K562 (cell line): ENCODE data around the gene ELP5. TPM values are rescaled to one million over a fixed set of nuclear protein-coding genes. Genes with fewer than 3 reads are reported as not detected.
A peak's percentile ranks its signal among the peaks of the same experiment; 100 is the strongest.

Source experiments
- CREBBP ChIP-seq: IDR thresholded peaks from one replicate; pipeline ENCODE4 v1.6.1; 2012; ENCODE audit warnings: low read depth, mild to moderate bottlenecking, control low read depth, inconsistent platforms, low read length
- E2F3 ChIP-seq: fragments of 250-450 bp; sonication (Bioruptor Pico); IDR thresholded peaks from 2 replicates; pipeline ENCODE4 v1.4.0; 2020; ENCODE audit warnings: mild to moderate bottlenecking
- GABPB2 ChIP-seq: fragments of 250-450 bp; sonication (Bioruptor Pico); conservative IDR thresholded peaks from 2 replicates; pipeline ENCODE4 v1.5.1; 2021; ENCODE audit warnings: mild to moderate bottlenecking
- GTF2F1 ChIP-seq: IDR thresholded peaks from 2 replicates; pipeline ENCODE4 v1.6.1; 2011; ENCODE audit warnings: low read depth, low read length, improper control_type of control experiment
- HSF4 ChIP-seq: fragments of 250-450 bp; sonication (Bioruptor Pico); IDR thresholded peaks from 2 replicates; pipeline ENCODE4 v2.1.2; 2022; ENCODE audit warnings: mild to moderate bottlenecking, moderate library complexity, borderline replicate concordance
- MEIS2 ChIP-seq: fragments of 450-650 bp; IDR thresholded peaks from 2 replicates; pipeline ENCODE4 v1.6.1; 2014; ENCODE audit warnings: mild to moderate bottlenecking; ENCODE audit not compliant: partially characterized antibody
- MYC ChIP-seq, 2 experiments: fragments of 250-450 bp in 1 of 2; sonication (Bioruptor Pico) in 1 of 2; IDR thresholded peaks; 2 replicates each; pipeline versions ENCODE4 v1.5.1 to v1.6.1; 2012 to 2021; ENCODE audit warnings: low read depth in 2 of 2, borderline replicate concordance in 1 of 2, improper control_type of control experiment in 1 of 2, low read length in 1 of 2, mild to moderate bottlenecking in 1 of 2, moderate library complexity in 1 of 2
- NRF1 ChIP-seq, 2 experiments: fragments of 450-650 bp; IDR thresholded peaks in 1 of 2; conservative IDR thresholded peaks in 1 of 2; 2 replicates each; pipeline ENCODE4 v1.6.1; 2014; ENCODE audit warnings: mild to moderate bottlenecking in 2 of 2
- PHF20 ChIP-seq: fragments of 450-650 bp; IDR thresholded peaks from 2 replicates; pipeline ENCODE4 v1.6.1; 2018; ENCODE audit not compliant: partially characterized antibody
- PHF21A ChIP-seq: fragments of 450-650 bp; IDR thresholded peaks from 2 replicates; pipeline ENCODE4 v1.6.1; 2017; ENCODE audit warnings: low read depth, borderline replicate concordance
- SAFB ChIP-seq: fragments of 200-400 bp; formaldehyde crosslinking; IDR thresholded peaks from 2 replicates; pipeline ENCODE4 v1.6.1; 2017; ENCODE audit warnings: low read depth, low read length, borderline replicate concordance
- SMAD1 ChIP-seq: fragments of 150-350 bp; IDR thresholded peaks from 2 replicates; pipeline ENCODE4 v1.6.1; 2014; ENCODE audit warnings: low read length, low read depth; ENCODE audit not compliant: partially characterized antibody
- TAF7 ChIP-seq: fragments of 450-650 bp; IDR thresholded peaks from 2 replicates; pipeline ENCODE4 v1.6.1; 2016; ENCODE audit warnings: missing genetic modification characterization, missing compliant biosample characterization
- ZKSCAN1 ChIP-seq: fragments of 150-350 bp; IDR thresholded peaks from 2 replicates; pipeline ENCODE4 v1.6.1; 2016; ENCODE audit warnings: low read depth, low read length
- ZNF431 ChIP-seq: sonication (generic); formaldehyde crosslinking; IDR thresholded peaks from 2 replicates; pipeline ENCODE4 v1.8.0; 2022; ENCODE audit warnings: mild to moderate bottlenecking, missing genetic modification reagents
- polyA plus RNA-seq, 8 experiments: library from polyadenylated mRNA; depleted of rRNA in 4 of 8; stranded (reverse) in 5 of 8; unstranded in 3 of 8; fragments of >200 nt; fragmentation: Nextera tagmentation in 2 of 8; fragmentation: Illumina TruSeq in 1 of 8; extraction: Ambion mirVana in 2 of 8; extraction: Trizol in 1 of 8; gene quantifications; 2 replicates each; pipeline versions ENCODE4 v1.2.1 to v1.2.3, GENCODE V29; 2011 to 2014; ENCODE audit warnings: inconsistent platforms in 1 of 8, missing spikeins in 1 of 8
- total RNA-seq, 7 experiments: library from RNA; depleted of rRNA in 6 of 7; stranded (reverse); fragments of >200 nt in 6 of 7; fragmentation: Illumina TruSeq in 2 of 7; extraction: Trizol in 2 of 7; gene quantifications; 2 replicates each; pipeline versions ENCODE4 v1.2.1 to v1.2.3, GENCODE V29; 2011 to 2021; ENCODE audit warnings: low replicate concordance in 1 of 7
- TF ChIP-seq, protein P1 (sequence below): fragments of 200-800 bp; sonication (Bioruptor generic); IDR thresholded peaks from 2 replicates; pipeline ENCODE4 v1.6.1; 2017; ENCODE audit warnings: missing genetic modification characterization, missing compliant biosample characterization
- TF ChIP-seq, protein P2 (sequence below): fragments of 450-650 bp; formaldehyde crosslinking; IDR thresholded peaks from 2 replicates; pipeline ENCODE4 v1.4.0; 2020; ENCODE audit warnings: mild to moderate bottlenecking
- TF ChIP-seq, protein P3 (sequence below): fragments of 250-450 bp; sonication (Bioruptor Pico); IDR thresholded peaks from 2 replicates; pipeline ENCODE4 v1.4.0; 2020; ENCODE audit warnings: mild to moderate bottlenecking, moderate library complexity
- TF ChIP-seq, protein P4 (sequence below): sonication (generic); formaldehyde crosslinking; IDR thresholded peaks from 2 replicates; pipeline ENCODE4 v1.8.1; 2022; ENCODE audit warnings: missing genetic modification reagents

Gene ELP5
- total and polyA plus RNA-seq, 9 of the 15 experiments (the other 6 are each of a cell fraction or from before 2014, with no cell fraction given) = 25.7 to 77.9 (median 52.9) TPM

DNA sequence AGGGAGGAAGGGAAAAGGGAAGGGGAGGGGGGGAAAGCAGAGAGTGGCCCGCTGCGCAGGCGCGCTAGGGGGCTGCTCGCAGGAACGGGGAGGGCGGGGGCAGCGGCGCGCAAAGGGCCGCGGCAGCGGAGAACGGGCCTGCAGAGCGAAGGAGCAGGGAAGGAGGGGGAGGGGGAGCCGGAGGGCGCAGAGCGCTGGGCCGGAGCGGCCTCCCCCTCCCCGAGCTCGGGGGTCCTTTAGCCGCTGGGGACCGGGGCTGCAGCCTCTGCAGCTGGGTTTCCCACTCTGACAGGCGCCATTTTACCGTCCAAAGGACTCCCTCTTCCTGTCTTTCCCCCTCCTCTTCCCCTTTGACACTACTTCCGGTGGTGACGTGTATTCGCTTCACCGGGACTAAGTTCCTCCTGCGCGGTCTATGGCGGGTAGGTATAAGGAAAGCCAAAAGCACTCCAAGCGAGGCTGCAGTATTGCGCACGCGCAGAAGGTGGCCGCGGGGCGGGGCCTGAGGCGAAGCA is 297 bp upstream of the ELP5 start, which contains the start of gene CTDNEP1 (continued):
- TF ChIP-seq, protein P1, sequence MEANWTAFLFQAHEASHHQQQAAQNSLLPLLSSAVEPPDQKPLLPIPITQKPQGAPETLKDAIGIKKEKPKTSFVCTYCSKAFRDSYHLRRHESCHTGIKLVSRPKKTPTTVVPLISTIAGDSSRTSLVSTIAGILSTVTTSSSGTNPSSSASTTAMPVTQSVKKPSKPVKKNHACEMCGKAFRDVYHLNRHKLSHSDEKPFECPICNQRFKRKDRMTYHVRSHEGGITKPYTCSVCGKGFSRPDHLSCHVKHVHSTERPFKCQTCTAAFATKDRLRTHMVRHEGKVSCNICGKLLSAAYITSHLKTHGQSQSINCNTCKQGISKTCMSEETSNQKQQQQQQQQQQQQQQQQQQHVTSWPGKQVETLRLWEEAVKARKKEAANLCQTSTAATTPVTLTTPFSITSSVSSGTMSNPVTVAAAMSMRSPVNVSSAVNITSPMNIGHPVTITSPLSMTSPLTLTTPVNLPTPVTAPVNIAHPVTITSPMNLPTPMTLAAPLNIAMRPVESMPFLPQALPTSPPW (CRISPR knock-in tag) = peak; percentile 81; the same call in 1 of the 2 replicates
- TF ChIP-seq MYC (IDR thresholded peaks at IDR 0.05; ENCODE audit: low read depth, low read length) = peak; percentile 7; the same call in 1 of the 2 replicates
- no peak for TF ChIP-seq MYC (CRISPR knock-in tag; IDR thresholded peaks at IDR 0.05; ENCODE audit: borderline replicate concordance, low read depth)
- TF ChIP-seq NRF1 (conservative IDR thresholded peaks at IDR 0.05 in 1 of 2, IDR thresholded peaks at IDR 0.05 in 1 of 2) = peak; percentile 92 to 93
- no peak for TF ChIP-seq SMAD1
- no peak for TF ChIP-seq PHF21A
- peak; percentile 61 for TF ChIP-seq MEIS2
- no peak for TF ChIP-seq ZKSCAN1
- TF ChIP-seq E2F3 (CRISPR knock-in tag) = no peak
- TF ChIP-seq, protein P2, sequence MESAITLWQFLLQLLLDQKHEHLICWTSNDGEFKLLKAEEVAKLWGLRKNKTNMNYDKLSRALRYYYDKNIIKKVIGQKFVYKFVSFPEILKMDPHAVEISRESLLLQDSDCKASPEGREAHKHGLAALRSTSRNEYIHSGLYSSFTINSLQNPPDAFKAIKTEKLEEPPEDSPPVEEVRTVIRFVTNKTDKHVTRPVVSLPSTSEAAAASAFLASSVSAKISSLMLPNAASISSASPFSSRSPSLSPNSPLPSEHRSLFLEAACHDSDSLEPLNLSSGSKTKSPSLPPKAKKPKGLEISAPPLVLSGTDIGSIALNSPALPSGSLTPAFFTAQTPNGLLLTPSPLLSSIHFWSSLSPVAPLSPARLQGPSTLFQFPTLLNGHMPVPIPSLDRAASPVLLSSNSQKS (CRISPR knock-in tag) = no peak
- TF ChIP-seq SAFB = no peak
- no peak for TF ChIP-seq ZNF431 (CRISPR knock-in tag)
- no peak for TF ChIP-seq GTF2F1
- peak; percentile 47 for TF ChIP-seq PHF20
- TF ChIP-seq GABPB2 (CRISPR knock-in tag) = no peak
- TF ChIP-seq, protein P3, sequence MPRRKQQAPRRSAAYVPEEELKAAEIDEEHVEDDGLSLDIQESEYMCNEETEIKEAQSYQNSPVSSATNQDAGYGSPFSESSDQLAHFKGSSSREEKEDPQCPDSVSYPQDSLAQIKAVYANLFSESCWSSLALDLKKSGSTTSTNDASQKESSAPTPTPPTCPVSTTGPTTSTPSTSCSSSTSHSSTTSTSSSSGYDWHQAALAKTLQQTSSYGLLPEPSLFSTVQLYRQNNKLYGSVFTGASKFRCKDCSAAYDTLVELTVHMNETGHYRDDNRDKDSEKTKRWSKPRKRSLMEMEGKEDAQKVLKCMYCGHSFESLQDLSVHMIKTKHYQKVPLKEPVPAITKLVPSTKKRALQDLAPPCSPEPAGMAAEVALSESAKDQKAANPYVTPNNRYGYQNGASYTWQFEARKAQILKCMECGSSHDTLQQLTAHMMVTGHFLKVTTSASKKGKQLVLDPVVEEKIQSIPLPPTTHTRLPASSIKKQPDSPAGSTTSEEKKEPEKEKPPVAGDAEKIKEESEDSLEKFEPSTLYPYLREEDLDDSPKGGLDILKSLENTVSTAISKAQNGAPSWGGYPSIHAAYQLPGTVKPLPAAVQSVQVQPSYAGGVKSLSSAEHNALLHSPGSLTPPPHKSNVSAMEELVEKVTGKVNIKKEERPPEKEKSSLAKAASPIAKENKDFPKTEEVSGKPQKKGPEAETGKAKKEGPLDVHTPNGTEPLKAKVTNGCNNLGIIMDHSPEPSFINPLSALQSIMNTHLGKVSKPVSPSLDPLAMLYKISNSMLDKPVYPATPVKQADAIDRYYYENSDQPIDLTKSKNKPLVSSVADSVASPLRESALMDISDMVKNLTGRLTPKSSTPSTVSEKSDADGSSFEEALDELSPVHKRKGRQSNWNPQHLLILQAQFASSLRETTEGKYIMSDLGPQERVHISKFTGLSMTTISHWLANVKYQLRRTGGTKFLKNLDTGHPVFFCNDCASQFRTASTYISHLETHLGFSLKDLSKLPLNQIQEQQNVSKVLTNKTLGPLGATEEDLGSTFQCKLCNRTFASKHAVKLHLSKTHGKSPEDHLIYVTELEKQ (CRISPR knock-in tag) = no peak
- TF ChIP-seq, protein P4, sequence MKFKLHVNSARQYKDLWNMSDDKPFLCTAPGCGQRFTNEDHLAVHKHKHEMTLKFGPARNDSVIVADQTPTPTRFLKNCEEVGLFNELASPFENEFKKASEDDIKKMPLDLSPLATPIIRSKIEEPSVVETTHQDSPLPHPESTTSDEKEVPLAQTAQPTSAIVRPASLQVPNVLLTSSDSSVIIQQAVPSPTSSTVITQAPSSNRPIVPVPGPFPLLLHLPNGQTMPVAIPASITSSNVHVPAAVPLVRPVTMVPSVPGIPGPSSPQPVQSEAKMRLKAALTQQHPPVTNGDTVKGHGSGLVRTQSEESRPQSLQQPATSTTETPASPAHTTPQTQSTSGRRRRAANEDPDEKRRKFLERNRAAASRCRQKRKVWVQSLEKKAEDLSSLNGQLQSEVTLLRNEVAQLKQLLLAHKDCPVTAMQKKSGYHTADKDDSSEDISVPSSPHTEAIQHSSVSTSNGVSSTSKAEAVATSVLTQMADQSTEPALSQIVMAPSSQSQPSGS (CRISPR knock-in tag) = no peak
- no peak for TF ChIP-seq HSF4 (CRISPR knock-in tag)
- peak; percentile 51 for TF ChIP-seq TAF7 (tag)
- no peak for TF ChIP-seq CREBBP
